Stomach (tissue), 4 donors: Measurements from ENCODE around the gene POLE.

Experiments used
- POLR2A ChIP-seq, 4 donors: fragments of 450-650 bp; IDR thresholded peaks; one replicate each; pipeline ENCODE4 v1.6.1; 2016; ENCODE audit warnings: antibody characterized with exemption in 4 of 4, control low read depth in 2 of 4, mild to moderate bottlenecking in 1 of 4, moderate library complexity in 1 of 4
- POLR2AphosphoS5 ChIP-seq, 3 donors: sonication (generic); formaldehyde crosslinking; IDR thresholded peaks; one replicate each; pipeline ENCODE4 v1.6.1; 2016; ENCODE audit warnings: antibody characterized with exemption in 3 of 3
- TF ChIP-seq, protein P1 (sequence below), 7 experiments: fragments of 450-650 bp in 4 of 7; fragments of 200-600 bp in 3 of 7; sonication (generic) in 3 of 7; IDR thresholded peaks; one replicate each; pipeline ENCODE4 v1.5.1; 2016 to 2019; ENCODE audit warnings: antibody characterized with exemption in 7 of 7, control low read depth in 2 of 7, mild to moderate bottlenecking in 1 of 7

DNA sequence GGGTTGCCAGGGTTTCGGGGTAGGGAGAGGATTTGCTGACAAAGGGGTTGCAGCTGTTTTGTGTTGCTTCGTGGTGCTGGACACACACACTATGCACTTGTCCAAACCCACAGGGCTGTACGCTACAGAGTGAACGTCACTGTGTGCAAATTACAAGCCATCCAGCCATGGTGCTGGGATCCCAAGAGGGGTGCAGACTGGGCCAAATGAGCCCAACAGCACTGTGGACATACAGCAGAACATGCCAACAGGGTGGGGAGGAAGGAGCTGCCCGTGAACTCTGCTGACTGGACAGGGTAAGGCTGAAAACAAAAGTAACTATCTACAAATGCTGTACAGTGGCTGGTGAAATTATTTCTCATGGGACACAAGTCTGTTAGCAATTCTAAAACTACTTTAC lies 25.2 kb downstream of the POLE start:
- TF ChIP-seq, protein P1, sequence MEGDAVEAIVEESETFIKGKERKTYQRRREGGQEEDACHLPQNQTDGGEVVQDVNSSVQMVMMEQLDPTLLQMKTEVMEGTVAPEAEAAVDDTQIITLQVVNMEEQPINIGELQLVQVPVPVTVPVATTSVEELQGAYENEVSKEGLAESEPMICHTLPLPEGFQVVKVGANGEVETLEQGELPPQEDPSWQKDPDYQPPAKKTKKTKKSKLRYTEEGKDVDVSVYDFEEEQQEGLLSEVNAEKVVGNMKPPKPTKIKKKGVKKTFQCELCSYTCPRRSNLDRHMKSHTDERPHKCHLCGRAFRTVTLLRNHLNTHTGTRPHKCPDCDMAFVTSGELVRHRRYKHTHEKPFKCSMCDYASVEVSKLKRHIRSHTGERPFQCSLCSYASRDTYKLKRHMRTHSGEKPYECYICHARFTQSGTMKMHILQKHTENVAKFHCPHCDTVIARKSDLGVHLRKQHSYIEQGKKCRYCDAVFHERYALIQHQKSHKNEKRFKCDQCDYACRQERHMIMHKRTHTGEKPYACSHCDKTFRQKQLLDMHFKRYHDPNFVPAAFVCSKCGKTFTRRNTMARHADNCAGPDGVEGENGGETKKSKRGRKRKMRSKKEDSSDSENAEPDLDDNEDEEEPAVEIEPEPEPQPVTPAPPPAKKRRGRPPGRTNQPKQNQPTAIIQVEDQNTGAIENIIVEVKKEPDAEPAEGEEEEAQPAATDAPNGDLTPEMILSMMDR (IDR thresholded peaks at IDR 0.05) = no peak
- TF ChIP-seq POLR2A (IDR thresholded peaks at IDR 0.05) = no peak
- no peak for TF ChIP-seq POLR2AphosphoS5 (IDR thresholded peaks at IDR 0.05)
